ENCODE data around the gene EEPD1.

DNA sequence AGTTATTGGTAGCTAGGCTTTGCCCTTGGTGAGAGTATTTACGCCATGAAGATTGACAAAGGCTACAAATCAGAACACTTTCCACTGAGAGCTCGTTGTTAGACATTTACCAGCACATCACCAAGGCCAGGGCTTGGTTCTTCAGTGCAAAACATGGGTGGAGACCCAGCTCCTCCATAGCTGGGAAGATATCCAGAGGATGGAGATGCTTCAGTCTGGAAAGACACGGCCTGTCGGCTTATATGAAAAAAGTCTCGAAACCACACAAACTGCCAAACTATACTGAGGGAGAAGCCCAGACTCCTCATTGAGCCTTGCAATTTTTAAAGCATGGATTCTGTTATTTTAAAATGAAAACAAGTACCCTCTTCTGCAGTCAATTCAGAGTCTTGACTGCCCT lies 153.2 kb downstream of the EEPD1 start:
- TF ChIP-seq SIN3A (IDR thresholded peaks at IDR 0.05; ENCODE audit: borderline replicate concordance, insufficient read depth, low read depth, low read length) (no peak), TCF7L2 (IDR thresholded peaks at IDR 0.05; ENCODE audit: low read depth, low read length) (no peak)

Measured in Panc1 (cell line).